Lower leg skin (tissue), 4 donors: ENCODE results near the gene ASTN1. TPM values are rescaled to one million over a fixed set of nuclear protein-coding genes. Genes with fewer than 3 reads are reported as not detected.

ENCODE experiments used
- DNase-seq, 2 donors: peaks; one replicate each; pipeline ENCODE4 v3.0.0-alpha.2; 2019; ENCODE audit warnings: low spot score in 2 of 2
- H3K4me3 ChIP-seq: fragments of 200-600 bp; sonication (generic); 2 replicates; pipeline ENCODE4 v1.5.1; 2017; ENCODE audit warnings: mild to moderate bottlenecking, low read depth; ENCODE audit not compliant: poor library complexity, severe bottlenecking
- CTCF ChIP-seq, 3 donors: fragments of 450-650 bp; IDR thresholded peaks; one replicate each; pipeline ENCODE4 v1.5.1; 2016; ENCODE audit warnings: antibody characterized with exemption in 3 of 3, mild to moderate bottlenecking in 3 of 3, moderate library complexity in 2 of 3
- POLR2A ChIP-seq, 2 donors: fragments of 450-650 bp; IDR thresholded peaks; one replicate each; pipeline ENCODE4 v1.6.1; 2016 to 2017; ENCODE audit warnings: antibody characterized with exemption in 2 of 2, mild to moderate bottlenecking in 1 of 2, moderate library complexity in 1 of 2
- WGBS, 2 donors: methylation state at CpG; one replicate each; pipeline ENCODE4 v1.1.5; 2018; 5-methylcytosine and 5-hydroxymethylcytosine counted together
- intact Hi-C: fragments of 100-400 bp; cut with DNase I; formaldehyde crosslinking; loops from one replicate; pipeline ENCODE4 v1.15.0; 2023; ENCODE audit warnings: low total_unique reads
- total RNA-seq, 4 donors: library from RNA; depleted of rRNA; stranded (reverse); fragments of >200 nt; gene quantifications; one replicate each; pipeline ENCODE4 v1.1.0, GENCODE V29; 2016

Gene ASTN1
- total RNA-seq, 4 donors from 2014 or later: 0.10 to 0.26 TPM; not detected in 2

DNA sequence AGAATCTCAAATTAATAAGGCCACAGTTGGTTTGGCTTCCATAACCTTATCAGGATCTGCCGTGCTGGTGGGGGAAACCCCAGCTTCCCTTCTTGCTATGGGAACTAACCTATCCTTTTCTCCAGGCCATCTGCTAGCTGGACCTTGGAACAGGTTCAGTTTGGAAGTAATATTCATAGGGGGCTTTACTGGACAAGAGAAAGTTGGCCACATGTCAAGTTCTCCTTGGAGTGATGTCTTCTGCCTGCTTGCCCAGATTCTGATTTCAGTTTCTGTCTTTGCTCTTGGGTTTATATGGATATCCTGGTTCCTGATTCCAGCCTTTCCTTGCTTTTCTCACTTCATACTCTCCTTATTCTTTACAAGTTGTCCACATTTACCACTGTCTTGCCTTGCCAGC, 279.6 kb downstream of the ASTN1 start:
- TF ChIP-seq POLR2A (IDR thresholded peaks at IDR 0.05) (no peak), CTCF (IDR thresholded peaks at IDR 0.05) (no peak)
- DNase-seq: no peak
- no peak overlapping the region for H3K4me3 ChIP-seq
- intact Hi-C loops: no loop called here
- 82 to 86% methylated on average over 1 of the region's 1 CpG for WGBS, 2 donors

DNA sequence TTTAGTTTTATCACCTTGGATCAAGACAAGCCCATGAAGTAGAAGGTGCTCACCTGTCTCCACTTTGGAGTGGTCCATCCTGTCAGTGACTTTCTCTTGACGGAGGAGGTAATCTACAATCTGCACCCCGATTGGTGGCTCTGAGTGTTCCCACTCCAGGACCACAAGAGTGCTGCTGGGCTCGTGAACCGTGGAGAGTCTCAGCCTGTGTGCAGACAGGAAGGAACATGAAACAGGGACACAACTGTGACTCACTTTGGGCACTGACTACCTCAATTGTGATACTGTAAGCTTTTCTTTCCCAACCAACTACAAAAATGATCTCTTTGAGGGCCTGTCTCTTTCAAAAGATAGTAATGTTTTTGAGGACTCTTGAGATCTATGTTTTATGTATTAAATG, 280.2 kb downstream of the ASTN1 start:
- no peak overlapping the region for H3K4me3 ChIP-seq
- TF ChIP-seq POLR2A (IDR thresholded peaks at IDR 0.05) (no peak), CTCF (IDR thresholded peaks at IDR 0.05) (no peak)
- intact Hi-C loops: no loop called here
- DNase-seq: peak in 1 of 2 donors; percentile 36
- WGBS, 2 donors: 53 to 76% methylated on average over 4 of the region's 4 CpGs

DNA sequence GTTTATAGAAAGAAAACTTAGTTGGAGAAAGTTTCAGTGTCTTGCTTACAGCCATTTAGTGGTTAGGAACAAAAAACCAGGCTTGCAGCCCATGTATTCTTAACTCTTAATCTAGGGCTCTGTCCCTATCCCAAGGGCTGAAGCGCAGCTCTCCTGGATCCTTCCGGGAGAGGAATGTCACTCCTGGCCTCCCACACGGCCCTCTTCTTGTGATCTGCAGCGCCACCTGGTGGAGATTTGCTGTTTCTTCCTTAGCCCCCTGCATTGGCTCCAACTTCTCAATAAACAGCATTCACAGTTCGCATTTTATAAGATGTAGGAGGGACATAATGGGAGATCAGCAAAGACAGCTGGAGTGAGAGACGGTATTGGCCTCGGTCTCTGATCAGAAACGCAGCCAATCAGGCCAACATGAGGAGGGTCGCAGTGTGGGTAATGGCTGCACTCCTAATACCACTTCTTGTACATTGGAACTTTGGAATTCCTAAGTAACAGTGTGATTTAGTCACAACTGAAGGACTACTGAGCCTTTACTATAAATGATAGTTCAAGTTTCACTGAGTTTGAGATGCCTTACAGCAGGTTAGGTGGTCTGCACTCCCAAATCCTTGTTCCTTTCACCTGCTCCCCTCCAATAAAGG, 283.4 kb downstream of the ASTN1 start:
- no peak overlapping the region for H3K4me3 ChIP-seq
- intact Hi-C loops: no loop called here
- 16 to 19% methylated on average over 9 of the region's 9 CpGs for WGBS, 2 donors
- DNase-seq: peak; percentile 52 to 93
- peak in 1 of 3 donors; percentile 46 for TF ChIP-seq CTCF (IDR thresholded peaks at IDR 0.05)
- no peak for TF ChIP-seq POLR2A (IDR thresholded peaks at IDR 0.05)

DNA sequence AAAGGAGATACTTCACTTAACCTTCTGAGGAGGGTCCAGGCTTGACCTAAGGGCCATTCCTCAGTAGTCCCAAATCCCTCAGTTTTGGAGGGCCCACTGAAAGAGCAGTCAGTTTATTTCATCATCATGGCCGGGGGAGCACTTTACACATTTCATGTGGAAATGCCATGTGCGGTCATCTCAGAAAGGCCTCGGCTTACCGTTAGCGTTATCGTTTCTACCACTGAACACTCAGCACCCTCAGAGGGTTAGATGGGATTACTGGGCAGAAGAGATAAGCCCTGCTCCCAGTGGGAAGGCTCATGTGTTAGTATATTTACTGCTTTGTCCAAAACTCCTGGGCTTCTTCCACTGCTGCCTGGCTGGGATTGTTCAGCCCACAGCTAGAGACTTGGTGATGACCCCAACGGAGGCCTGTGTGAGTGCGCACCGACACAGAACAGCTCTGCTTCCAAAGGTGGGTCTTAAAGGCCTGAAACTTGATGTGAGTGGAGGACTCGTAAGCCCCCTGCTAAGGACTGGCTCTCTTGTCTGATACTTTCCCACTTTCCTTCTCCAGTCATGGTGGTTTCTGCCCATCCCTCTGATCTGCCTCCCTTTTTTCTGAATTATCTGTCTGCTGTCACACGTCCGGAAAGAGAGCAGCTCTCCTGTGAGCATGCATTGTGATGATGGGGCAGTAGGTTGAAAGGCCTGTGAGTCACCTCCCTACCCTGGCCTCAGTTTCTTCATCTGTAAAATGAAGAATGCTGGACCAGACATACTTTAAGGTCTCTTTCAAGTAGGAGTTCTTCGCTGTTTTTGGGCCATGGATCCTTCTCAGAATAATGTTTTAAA, 284.5 kb downstream of the ASTN1 start:
- no peak for DNase-seq
- 92 to 94% methylated on average over 13 of the region's 13 CpGs for WGBS, 2 donors
- intact Hi-C loops: no loop called here
- no peak overlapping the region for H3K4me3 ChIP-seq
- TF ChIP-seq POLR2A (IDR thresholded peaks at IDR 0.05): no peak
- no peak for TF ChIP-seq CTCF (IDR thresholded peaks at IDR 0.05)

GRCh38 chr1:176878750-176879536, 285.6 kb downstream of the ASTN1 start:
- 84 to 89% methylated on average over 9 to 12 of the region's 12 CpGs for WGBS, 2 donors
- no peak for DNase-seq
- no peak overlapping the region for H3K4me3 ChIP-seq
- TF ChIP-seq POLR2A (IDR thresholded peaks at IDR 0.05): no peak
- TF ChIP-seq CTCF (IDR thresholded peaks at IDR 0.05): no peak
- intact Hi-C loops: no loop called here
